Dermis blood vessel endothelial cell (primary cell): ENCODE results near the gene SYT15. TPM values are rescaled to one million over a fixed set of nuclear protein-coding genes. Genes with fewer than 3 reads are reported as not detected.
"Not testable (repeated sequence)": the region's sequence is repeated elsewhere in the genome, so short reads cannot be mapped to it uniquely, and the experiment has no call there.

Experiments used
- DNase-seq: peaks from one replicate; pipeline ENCODE4 v3.0.0; 2010
- total RNA-seq: library from RNA; depleted of rRNA; stranded (reverse); fragments of >200 nt; gene quantifications from 2 replicates; pipeline ENCODE4 v1.2.3, GENCODE V29; 2014

The SYT15 gene
- total RNA-seq, 1 donor from 2014 or later, result 0.51 TPM

- not testable (repeated sequence) for DNase-seq
These were observed 14.4 kb downstream of the SYT15 start for GRCh38 chr10:46593307-46593706.

GRCh38 chr10:46594453-46595063, 15.6 kb downstream of the SYT15 start:
- DNase-seq, result not testable (repeated sequence)

- not testable (repeated sequence) for DNase-seq
These were observed 17.6 kb downstream of the SYT15 start for GRCh38 chr10:46596570-46596969.

- not testable (repeated sequence) for DNase-seq
These were observed 18.8 kb downstream of the SYT15 start for GRCh38 chr10:46597616-46598246.

- DNase-seq, result not testable (repeated sequence)
These were observed 21.6 kb downstream of the SYT15 start for GRCh38 chr10:46600516-46600915.

GRCh38 chr10:46615540-46615939, 36.6 kb downstream of the SYT15 start:
- not testable (repeated sequence) for DNase-seq

GRCh38 chr10:46616227-46616626, 37.3 kb downstream of the SYT15 start:
- not testable (repeated sequence) for DNase-seq

- DNase-seq, result not testable (repeated sequence)
These were observed 38.2 kb downstream of the SYT15 start for GRCh38 chr10:46617134-46617533.

- not testable (repeated sequence) for DNase-seq
These were observed 39.0 kb downstream of the SYT15 start for GRCh38 chr10:46617913-46618312.

- DNase-seq, result not testable (repeated sequence)
These were observed 45.1 kb downstream of the SYT15 start for GRCh38 chr10:46623899-46624654.

GRCh38 chr10:46629805-46630204, 50.9 kb downstream of the SYT15 start:
- DNase-seq, result not testable (repeated sequence)

- not testable (repeated sequence) for DNase-seq
These were observed 51.9 kb downstream of the SYT15 start for GRCh38 chr10:46630816-46631215.

- not testable (repeated sequence) for DNase-seq
These were observed 52.8 kb downstream of the SYT15 start for GRCh38 chr10:46631683-46632082.

GRCh38 chr10:46634698-46635097, 55.8 kb downstream of the SYT15 start:
- DNase-seq, result not testable (repeated sequence)

GRCh38 chr10:46635364-46635959, 56.5 kb downstream of the SYT15 start:
- not testable (repeated sequence) for DNase-seq

- DNase-seq, result not testable (repeated sequence)
These were observed 61.1 kb downstream of the SYT15 start for GRCh38 chr10:46640005-46640404.

Other genes starting within 250 kb of the SYT15 start
- gene ANXA8L1, start 203.4 kb upstream of the SYT15 start, total RNA-seq, result not detected in 2 replicates
- gene NPY4R, start 113.2 kb upstream of the SYT15 start, total RNA-seq, result not detected in 2 replicates
- gene GPRIN2, start 22.5 kb upstream of the SYT15 start, total RNA-seq, result 0.09 and 0.17 TPM in 2 replicates